HFFc6 (cell line): ENCODE results near the gene PLPP2. TPM values are rescaled to one million over a fixed set of nuclear protein-coding genes. Genes with fewer than 3 reads are reported as not detected.

Source experiments
- DNase-seq: peaks from one replicate; pipeline ENCODE4 v3.0.0-alpha.2; 2018
- H3K27ac Mint-ChIP-seq: 2 replicates; pipeline ENCODE4 v1.8.0; 2020; ENCODE audit warnings: mild to moderate bottlenecking, mixed read lengths
- H3K27me3 Mint-ChIP-seq: 2 replicates; pipeline ENCODE4 v1.8.0; 2021; ENCODE audit warnings: mild to moderate bottlenecking, moderate library complexity, mixed read lengths; ENCODE audit not compliant: insufficient read depth
- H3K36me3 Mint-ChIP-seq: 2 replicates; pipeline ENCODE4 v1.8.0; 2021; ENCODE audit warnings: low read depth, mixed read lengths
- H3K4me1 Mint-ChIP-seq: 2 replicates; pipeline ENCODE4 v1.8.0; 2020; ENCODE audit warnings: low read depth, mixed read lengths
- H3K4me3 Mint-ChIP-seq: 2 replicates; pipeline ENCODE4 v1.8.0; 2020; ENCODE audit warnings: mild to moderate bottlenecking, moderate library complexity, mixed read lengths
- H3K9me3 Mint-ChIP-seq: 2 replicates; pipeline ENCODE4 v1.8.0; 2020; ENCODE audit warnings: mild to moderate bottlenecking, mixed read lengths
- CTCF ChIP-seq: fragments of 200-600 bp; sonication (generic); IDR thresholded peaks from 2 replicates; pipeline ENCODE4 v1.5.0; 2021; ENCODE audit warnings: antibody characterized with exemption, mild to moderate bottlenecking
- total RNA-seq, 6 experiments: library from RNA; stranded (reverse); fragmentation: NEBNext Ultra II Directional; extraction: Animal tissue kit (Norgen Biotek cat#: 25700); gene quantifications; 2 replicates in 1 of 6; 3 replicates in 5 of 6; pipeline ENCODE4 v1.2.3, GENCODE V29; 2021

The PLPP2 gene
- total RNA-seq, 6 experiments from 2014 or later, result 3.5 to 15.0 (median 4.2) TPM

- Mint-ChIP-seq H3K4me3 (no peak overlapping the region), H3K36me3 (peaks cover 32% of the 10 kb centered on the region), H3K27me3 (no peaks in the 10 kb centered on the region; the same call in 1 of the 2 replicates), H3K4me1 (no peaks in the 10 kb centered on the region), H3K9me3 (no peaks in the 10 kb centered on the region), H3K27ac (no peak overlapping the region)
- no peak for DNase-seq
- TF ChIP-seq CTCF, result no peak
These were observed 23.0 kb upstream of the PLPP2 start for GRCh38 chr19:313988-314815.

GRCh38 chr19:313169-313987 is 22.2 kb upstream of the PLPP2 start:
- H3K36me3 Mint-ChIP-seq, result peaks cover 30% of the 10 kb centered on the region
- TF ChIP-seq CTCF, result no peak
- no peak for DNase-seq
- no peaks in the 10 kb centered on the region for H3K9me3 Mint-ChIP-seq
- H3K4me3 Mint-ChIP-seq, result no peak overlapping the region
- no peaks in the 10 kb centered on the region; the same call in 1 of the 2 replicates for H3K27me3 Mint-ChIP-seq
- no peak overlapping the region for H3K27ac Mint-ChIP-seq
- no peaks in the 10 kb centered on the region for H3K4me1 Mint-ChIP-seq

GRCh38 chr19:311813-312261 is 20.6 kb upstream of the PLPP2 start:
- H3K9me3 Mint-ChIP-seq, result no peaks in the 10 kb centered on the region
- no peak for DNase-seq
- no peak overlapping the region for H3K27ac Mint-ChIP-seq
- no peaks in the 10 kb centered on the region for H3K4me1 Mint-ChIP-seq
- no peak for TF ChIP-seq CTCF
- H3K36me3 Mint-ChIP-seq, result peaks cover 25% of the 10 kb centered on the region
- H3K4me3 Mint-ChIP-seq, result no peak overlapping the region
- H3K27me3 Mint-ChIP-seq, result no peaks in the 10 kb centered on the region; the same call in 1 of the 2 replicates

- no peak for TF ChIP-seq CTCF
- Mint-ChIP-seq H3K4me3 (no peak overlapping the region), H3K27me3 (no peaks in the 10 kb centered on the region; the same call in 1 of the 2 replicates), H3K4me1 (no peaks in the 10 kb centered on the region), H3K36me3 (peaks cover 25% of the 10 kb centered on the region), H3K9me3 (no peaks in the 10 kb centered on the region), H3K27ac (no peak overlapping the region)
- no peak for DNase-seq
These were observed 19.7 kb upstream of the PLPP2 start for GRCh38 chr19:310781-311496.

- TF ChIP-seq CTCF, result no peak
- no peak overlapping the region for H3K4me3 Mint-ChIP-seq
- peaks cover 19% of the 10 kb centered on the region for H3K36me3 Mint-ChIP-seq
- H3K27ac Mint-ChIP-seq, result no peak overlapping the region
- DNase-seq, result no peak
- no peaks in the 10 kb centered on the region; the same call in none of the 2 replicates for H3K27me3 Mint-ChIP-seq
- H3K4me1 Mint-ChIP-seq, result no peaks in the 10 kb centered on the region
- H3K9me3 Mint-ChIP-seq, result no peaks in the 10 kb centered on the region
These were observed 19.0 kb upstream of the PLPP2 start for GRCh38 chr19:310141-310651.
